ENCODE data around the gene GHRHR.

Gene GHRHR

DNA sequence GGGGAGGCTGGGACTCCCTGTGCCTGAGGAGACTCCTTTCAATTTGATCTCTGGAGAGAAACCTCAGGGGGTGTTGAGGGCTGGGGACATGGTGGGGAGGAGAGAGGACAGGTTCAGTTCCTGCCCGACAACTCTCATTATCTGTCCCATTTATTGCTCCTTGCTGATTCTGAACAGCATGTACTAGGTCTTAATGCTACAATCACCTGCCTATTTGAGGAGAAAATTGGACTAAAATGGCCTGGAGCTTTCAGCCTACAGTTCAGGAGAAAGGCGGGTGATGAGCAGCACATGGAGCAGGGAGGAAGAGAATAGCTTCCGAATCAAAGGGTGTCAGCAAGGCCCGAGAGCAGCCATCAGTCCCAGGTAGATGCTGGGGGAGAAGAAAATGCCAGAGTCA lies 58.4 kb downstream of the GHRHR start:
- H3K4ac ChIP-seq (ENCODE audit: low read depth, low read length): no peak overlapping the region
- no peak overlapping the region for H4K8ac ChIP-seq (ENCODE audit: low read depth, low read length)
- H4K5ac ChIP-seq (ENCODE audit: low read length): no peak overlapping the region
- no peak overlapping the region for H2BK120ac ChIP-seq (ENCODE audit: low read depth, low read length)
- H3K56ac ChIP-seq (ENCODE audit: low read length): no peak overlapping the region
- H3K36me3 ChIP-seq (ENCODE audit: control insufficient read depth, insufficient read depth, low read length): no peaks in the 10 kb centered on the region
- no peak overlapping the region for H2AK5ac ChIP-seq (ENCODE audit: low read length)
- H3K79me1 ChIP-seq (ENCODE audit: low read length): no peaks in the 10 kb centered on the region
- H3K4me2 ChIP-seq (ENCODE audit: low read length): no peak overlapping the region
- H3K79me2 ChIP-seq (ENCODE audit: control insufficient read depth, insufficient read depth, low read length): no peaks in the 10 kb centered on the region
- H3K4me1 ChIP-seq (ENCODE audit: control insufficient read depth, low read depth, low read length): peaks cover 7% of the 10 kb centered on the region
- no peak overlapping the region for H2BK15ac ChIP-seq (replicated peaks; ENCODE audit: low read depth)
- H3K18ac ChIP-seq (ENCODE audit: low read length): no peak overlapping the region
- DNase-seq: no peak
- no peak overlapping the region for H2BK5ac ChIP-seq (ENCODE audit: low read length)
- H3K23ac ChIP-seq (ENCODE audit: low read length): no peak overlapping the region
- no peaks in the 10 kb centered on the region for H3K27me3 ChIP-seq (ENCODE audit: insufficient read depth, low read length, poor library complexity)
- H3K4me3 ChIP-seq (ENCODE audit: low read length): no peak overlapping the region
- H3K27ac ChIP-seq (ENCODE audit: low read depth, low read length): no peak overlapping the region
- WGBS (ENCODE audit: extremely low coverage, insufficient coverage, low lambda C conversion rate): no CpG with 5 or more reads among the region's 4 CpGs
- H3K9ac ChIP-seq (ENCODE audit: low read length): no peak overlapping the region

DNA sequence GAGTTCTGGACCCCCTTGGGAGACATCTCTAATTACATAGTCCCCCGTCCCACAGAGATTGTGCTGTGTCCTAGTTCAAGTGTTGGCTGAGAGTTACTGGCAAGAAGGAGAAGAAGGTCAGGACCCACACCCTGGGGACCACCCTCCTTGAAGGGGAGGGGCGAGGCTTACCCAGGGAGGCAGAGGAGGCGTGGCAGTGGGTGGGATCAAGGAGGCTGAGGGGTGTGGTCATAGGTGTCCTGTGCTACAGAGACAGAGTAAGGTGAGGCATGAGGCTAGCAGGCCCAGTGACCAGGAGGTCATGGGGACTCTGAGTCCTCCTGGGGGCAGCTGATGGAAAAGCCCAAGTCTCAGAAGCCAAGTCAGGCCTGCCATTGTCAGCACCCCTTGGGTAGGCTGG lies 59.0 kb downstream of the GHRHR start:
- H3K27ac ChIP-seq (ENCODE audit: low read depth, low read length): no peak overlapping the region
- no peak overlapping the region for H2BK120ac ChIP-seq (ENCODE audit: low read depth, low read length)
- H3K18ac ChIP-seq (ENCODE audit: low read length): no peak overlapping the region
- no peak overlapping the region for H2BK15ac ChIP-seq (replicated peaks; ENCODE audit: low read depth)
- H4K8ac ChIP-seq (ENCODE audit: low read depth, low read length): no peak overlapping the region
- H3K56ac ChIP-seq (ENCODE audit: low read length): no peak overlapping the region
- no peak overlapping the region for H4K5ac ChIP-seq (ENCODE audit: low read length)
- H2AK5ac ChIP-seq (ENCODE audit: low read length): no peak overlapping the region
- DNase-seq: no peak
- WGBS (ENCODE audit: extremely low coverage, insufficient coverage, low lambda C conversion rate): no CpG with 5 or more reads among the region's 3 CpGs
- peaks cover 7% of the 10 kb centered on the region for H3K4me1 ChIP-seq (ENCODE audit: control insufficient read depth, low read depth, low read length)
- H3K36me3 ChIP-seq (ENCODE audit: control insufficient read depth, insufficient read depth, low read length): no peaks in the 10 kb centered on the region
- no peak overlapping the region for H3K4me3 ChIP-seq (ENCODE audit: low read length)
- H2BK5ac ChIP-seq (ENCODE audit: low read length): no peak overlapping the region
- no peaks in the 10 kb centered on the region for H3K27me3 ChIP-seq (ENCODE audit: insufficient read depth, low read length, poor library complexity)
- no peak overlapping the region for H3K4me2 ChIP-seq (ENCODE audit: low read length)
- H3K23ac ChIP-seq (ENCODE audit: low read length): no peak overlapping the region
- no peak overlapping the region for H3K9ac ChIP-seq (ENCODE audit: low read length)
- H3K79me2 ChIP-seq (ENCODE audit: control insufficient read depth, insufficient read depth, low read length): no peaks in the 10 kb centered on the region
- no peak overlapping the region for H3K4ac ChIP-seq (ENCODE audit: low read depth, low read length)
- no peaks in the 10 kb centered on the region for H3K79me1 ChIP-seq (ENCODE audit: low read length)

DNA sequence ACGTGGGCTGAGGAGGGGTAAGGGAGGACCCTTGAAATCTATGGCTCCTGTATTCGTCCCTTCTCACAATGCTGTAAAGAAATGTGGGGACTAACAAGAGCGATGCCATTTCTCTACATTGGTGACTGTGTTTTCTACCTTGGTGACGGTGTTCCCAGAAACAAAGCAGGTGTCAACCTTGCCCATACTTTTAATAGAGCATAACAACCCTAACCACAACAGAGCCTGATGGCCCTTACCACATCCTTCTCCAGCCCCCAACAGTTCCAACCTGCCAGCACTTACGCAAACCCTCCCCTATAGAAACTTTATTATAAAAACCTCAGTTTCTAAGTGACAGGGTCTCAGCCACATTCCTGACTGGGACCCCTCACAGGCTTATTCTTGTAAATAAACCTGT lies 60.1 kb downstream of the GHRHR start:
- Histone ChIP-seq H2BK120ac (ENCODE audit: low read depth, low read length) (no peak overlapping the region), H2BK15ac (replicated peaks; ENCODE audit: low read depth) (no peak overlapping the region), H3K79me1 (ENCODE audit: low read length) (no peaks in the 10 kb centered on the region), H3K27ac (ENCODE audit: low read depth, low read length) (no peak overlapping the region), H3K36me3 (ENCODE audit: control insufficient read depth, insufficient read depth, low read length) (no peaks in the 10 kb centered on the region), H3K4ac (ENCODE audit: low read depth, low read length) (no peak overlapping the region), H3K4me1 (ENCODE audit: control insufficient read depth, low read depth, low read length) (peaks cover 7% of the 10 kb centered on the region), H2AK5ac (ENCODE audit: low read length) (no peak overlapping the region), H3K4me3 (ENCODE audit: low read length) (no peak overlapping the region), H2BK5ac (ENCODE audit: low read length) (no peak overlapping the region), H3K9ac (ENCODE audit: low read length) (no peak overlapping the region), H3K4me2 (ENCODE audit: low read length) (no peak overlapping the region), H3K27me3 (ENCODE audit: insufficient read depth, low read length, poor library complexity) (no peaks in the 10 kb centered on the region), H4K5ac (ENCODE audit: low read length) (no peak overlapping the region), H3K56ac (ENCODE audit: low read length) (no peak overlapping the region), H3K18ac (ENCODE audit: low read length) (no peak overlapping the region), H4K8ac (ENCODE audit: low read depth, low read length) (no peak overlapping the region), H3K79me2 (ENCODE audit: control insufficient read depth, insufficient read depth, low read length) (no peaks in the 10 kb centered on the region), H3K23ac (ENCODE audit: low read length) (no peak overlapping the region)
- DNase-seq: no peak
- no CpG with 5 or more reads among the region's 5 CpGs for WGBS (ENCODE audit: extremely low coverage, insufficient coverage, low lambda C conversion rate)

DNA sequence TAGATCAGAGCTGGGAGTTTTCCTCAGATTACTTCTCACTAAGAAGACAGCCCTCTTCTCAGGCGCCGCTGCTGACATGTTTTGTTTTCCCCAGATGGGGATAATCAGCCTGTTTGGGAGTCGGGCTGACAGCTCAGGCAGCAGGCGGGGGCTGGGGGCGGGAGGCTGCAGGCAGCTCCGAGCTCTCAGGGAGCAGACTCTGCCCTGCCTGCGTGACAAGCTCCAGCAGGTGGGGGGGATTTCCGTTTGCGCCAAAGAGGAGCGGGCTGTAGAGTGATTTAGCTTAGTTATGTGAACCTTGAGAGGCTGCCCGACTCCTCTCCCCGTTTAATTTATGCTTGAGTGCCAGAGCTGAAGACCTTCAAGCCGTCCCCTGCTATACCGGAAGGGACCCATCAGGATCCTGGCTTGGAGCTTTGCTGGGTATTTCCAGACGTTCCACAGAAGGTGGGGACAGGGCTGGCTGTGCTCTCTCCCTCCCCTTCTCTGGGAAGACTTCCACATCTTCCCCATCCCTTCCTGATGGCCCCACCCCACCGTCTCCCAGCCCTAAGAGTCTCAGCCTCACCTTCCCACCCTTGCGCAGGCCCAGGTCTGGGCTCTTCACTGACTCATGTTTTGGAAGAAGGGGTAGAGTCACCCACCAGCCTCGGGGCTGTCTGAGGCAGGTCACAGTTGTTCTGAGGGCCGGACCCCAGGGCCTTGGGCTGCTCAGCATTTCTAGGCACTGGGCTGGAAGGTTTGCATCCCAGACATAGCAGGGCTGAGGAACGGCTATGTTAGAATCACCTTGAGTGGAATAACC lies 63.6 kb downstream of the GHRHR start:
- Histone ChIP-seq H2BK15ac (replicated peaks; ENCODE audit: low read depth) (no peak overlapping the region), H2BK120ac (ENCODE audit: low read depth, low read length) (no peak overlapping the region), H3K4me3 (ENCODE audit: low read length) (no peak overlapping the region), H3K36me3 (ENCODE audit: control insufficient read depth, insufficient read depth, low read length) (no peaks in the 10 kb centered on the region), H2BK5ac (ENCODE audit: low read length) (no peak overlapping the region), H3K27ac (ENCODE audit: low read depth, low read length) (no peak overlapping the region), H3K79me2 (ENCODE audit: control insufficient read depth, insufficient read depth, low read length) (no peaks in the 10 kb centered on the region), H3K4ac (ENCODE audit: low read depth, low read length) (no peak overlapping the region), H3K23ac (ENCODE audit: low read length) (no peak overlapping the region), H2AK5ac (ENCODE audit: low read length) (no peak overlapping the region), H3K4me2 (ENCODE audit: low read length) (no peak overlapping the region), H3K56ac (ENCODE audit: low read length) (no peak overlapping the region), H4K8ac (ENCODE audit: low read depth, low read length) (no peak overlapping the region), H4K5ac (ENCODE audit: low read length) (no peak overlapping the region), H3K4me1 (ENCODE audit: control insufficient read depth, low read depth, low read length) (no peaks in the 10 kb centered on the region), H3K18ac (ENCODE audit: low read length) (peak overlapping the region; percentile 1), H3K79me1 (ENCODE audit: low read length) (no peaks in the 10 kb centered on the region), H3K9ac (ENCODE audit: low read length) (no peak overlapping the region), H3K27me3 (ENCODE audit: insufficient read depth, low read length, poor library complexity) (no peaks in the 10 kb centered on the region)
- no CpG with 5 or more reads among the region's 20 CpGs for WGBS (ENCODE audit: extremely low coverage, insufficient coverage, low lambda C conversion rate)
- peak; percentile 67 for DNase-seq

DNA sequence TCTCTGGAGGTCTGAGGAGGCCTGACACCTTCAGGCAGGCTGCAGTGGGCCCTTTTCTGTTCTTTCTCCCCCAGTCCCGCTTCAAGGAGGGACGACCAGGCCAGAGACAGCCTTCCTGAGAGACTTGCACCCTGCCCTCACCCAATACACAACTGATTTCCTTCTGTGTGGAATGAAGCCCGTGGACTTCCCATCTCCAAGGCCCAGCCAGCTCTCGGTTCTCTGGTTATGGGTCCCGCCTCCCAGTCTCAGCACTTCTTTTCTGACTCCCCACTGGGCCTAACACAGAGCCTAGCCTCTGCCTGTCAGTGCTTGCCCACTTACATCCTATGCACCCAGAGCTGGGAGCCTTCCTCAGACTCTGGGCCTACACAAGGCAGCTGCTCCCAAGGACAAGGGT lies 64.3 kb downstream of the GHRHR start:
- no peak overlapping the region for H2BK120ac ChIP-seq (ENCODE audit: low read depth, low read length)
- H3K4me2 ChIP-seq (ENCODE audit: low read length): no peak overlapping the region
- H2BK15ac ChIP-seq (replicated peaks; ENCODE audit: low read depth): no peak overlapping the region
- H2AK5ac ChIP-seq (ENCODE audit: low read length): no peak overlapping the region
- H3K4me3 ChIP-seq (ENCODE audit: low read length): no peak overlapping the region
- H4K8ac ChIP-seq (ENCODE audit: low read depth, low read length): no peak overlapping the region
- WGBS (ENCODE audit: extremely low coverage, insufficient coverage, low lambda C conversion rate): no CpG with 5 or more reads among the region's 5 CpGs
- H3K56ac ChIP-seq (ENCODE audit: low read length): no peak overlapping the region
- no peak for DNase-seq
- H3K4ac ChIP-seq (ENCODE audit: low read depth, low read length): no peak overlapping the region
- H3K27ac ChIP-seq (ENCODE audit: low read depth, low read length): no peak overlapping the region
- no peaks in the 10 kb centered on the region for H3K4me1 ChIP-seq (ENCODE audit: control insufficient read depth, low read depth, low read length)
- H2BK5ac ChIP-seq (ENCODE audit: low read length): no peak overlapping the region
- no peaks in the 10 kb centered on the region for H3K79me1 ChIP-seq (ENCODE audit: low read length)
- no peaks in the 10 kb centered on the region for H3K79me2 ChIP-seq (ENCODE audit: control insufficient read depth, insufficient read depth, low read length)
- H3K27me3 ChIP-seq (ENCODE audit: insufficient read depth, low read length, poor library complexity): no peaks in the 10 kb centered on the region
- no peak overlapping the region for H3K23ac ChIP-seq (ENCODE audit: low read length)
- no peak overlapping the region for H3K9ac ChIP-seq (ENCODE audit: low read length)
- no peak overlapping the region for H3K18ac ChIP-seq (ENCODE audit: low read length)
- no peaks in the 10 kb centered on the region for H3K36me3 ChIP-seq (ENCODE audit: control insufficient read depth, insufficient read depth, low read length)
- no peak overlapping the region for H4K5ac ChIP-seq (ENCODE audit: low read length)

Data from mesendoderm (in vitro differentiated cells).